ENCODE results near the gene SHLD2. TPM values are rescaled to one million over a fixed set of nuclear protein-coding genes. Genes with fewer than 3 reads are reported as not detected.

Gene SHLD2
- total RNA-seq, 1 experiment from 2014 or later = 27.6 TPM

GRCh38 chr10:87095236-87095945, 385 bp downstream of the SHLD2 start (continued):
- 0 out of 2 replicates have a peak, but pooled peaks have one; percentile 44 for TF ChIP-seq E2F4 (CRISPR knock-in tag; IDR thresholded peaks at IDR 0.05; ENCODE audit: borderline replicate concordance, low read depth)
- no peak for TF ChIP-seq JUN (CRISPR knock-in tag; IDR thresholded peaks at IDR 0.05)
- TF ChIP-seq, protein P1, sequence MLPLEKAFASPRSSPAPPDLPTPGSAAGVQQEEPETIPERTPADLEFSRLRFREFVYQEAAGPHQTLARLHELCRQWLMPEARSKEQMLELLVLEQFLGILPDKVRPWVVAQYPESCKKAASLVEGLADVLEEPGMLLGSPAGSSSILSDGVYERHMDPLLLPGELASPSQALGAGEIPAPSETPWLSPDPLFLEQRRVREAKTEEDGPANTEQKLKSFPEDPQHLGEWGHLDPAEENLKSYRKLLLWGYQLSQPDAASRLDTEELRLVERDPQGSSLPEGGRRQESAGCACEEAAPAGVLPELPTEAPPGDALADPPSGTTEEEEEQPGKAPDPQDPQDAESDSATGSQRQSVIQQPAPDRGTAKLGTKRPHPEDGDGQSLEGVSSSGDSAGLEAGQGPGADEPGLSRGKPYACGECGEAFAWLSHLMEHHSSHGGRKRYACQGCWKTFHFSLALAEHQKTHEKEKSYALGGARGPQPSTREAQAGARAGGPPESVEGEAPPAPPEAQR (CRISPR knock-in tag; IDR thresholded peaks at IDR 0.05) = no peak
- no peak for TF ChIP-seq ATF6 (CRISPR knock-in tag; IDR thresholded peaks at IDR 0.05)
- peak; percentile 64 for TF ChIP-seq SP1 (CRISPR knock-in tag; conservative IDR thresholded peaks at IDR 0.05)
- TF ChIP-seq ZNF263 (CRISPR knock-in tag; IDR thresholded peaks at IDR 0.05; ENCODE audit: low read depth) = no peak
- 0 out of 2 replicates have a peak, but pooled peaks have one; percentile 35 for TF ChIP-seq TEAD1 (CRISPR knock-in tag; IDR thresholded peaks at IDR 0.05)
- TF ChIP-seq TCF7 (CRISPR knock-in tag; IDR thresholded peaks at IDR 0.05; ENCODE audit: low read depth) = peak; percentile 75; the same call in 1 of the 2 replicates
- peak; percentile 65; the same call in 1 of the 2 replicates for TF ChIP-seq FOXP4 (CRISPR knock-in tag; IDR thresholded peaks at IDR 0.05)
- TF ChIP-seq USF2 (CRISPR knock-in tag; IDR thresholded peaks at IDR 0.05) = peak; percentile 77
- peak; percentile 59; the same call in 1 of the 2 replicates for TF ChIP-seq FOXP1 (CRISPR knock-in tag; IDR thresholded peaks at IDR 0.05; ENCODE audit: borderline replicate concordance)
- TF ChIP-seq ZNF121 (CRISPR knock-in tag; IDR thresholded peaks at IDR 0.05) = peak; percentile 85; the same call in 1 of the 2 replicates
- TF ChIP-seq ELF4 (CRISPR knock-in tag; IDR thresholded peaks at IDR 0.05; ENCODE audit: low read depth) = no peak
- TF ChIP-seq ZNF416 (CRISPR knock-in tag; IDR thresholded peaks at IDR 0.05) = no peak
- TF ChIP-seq, protein P2, sequence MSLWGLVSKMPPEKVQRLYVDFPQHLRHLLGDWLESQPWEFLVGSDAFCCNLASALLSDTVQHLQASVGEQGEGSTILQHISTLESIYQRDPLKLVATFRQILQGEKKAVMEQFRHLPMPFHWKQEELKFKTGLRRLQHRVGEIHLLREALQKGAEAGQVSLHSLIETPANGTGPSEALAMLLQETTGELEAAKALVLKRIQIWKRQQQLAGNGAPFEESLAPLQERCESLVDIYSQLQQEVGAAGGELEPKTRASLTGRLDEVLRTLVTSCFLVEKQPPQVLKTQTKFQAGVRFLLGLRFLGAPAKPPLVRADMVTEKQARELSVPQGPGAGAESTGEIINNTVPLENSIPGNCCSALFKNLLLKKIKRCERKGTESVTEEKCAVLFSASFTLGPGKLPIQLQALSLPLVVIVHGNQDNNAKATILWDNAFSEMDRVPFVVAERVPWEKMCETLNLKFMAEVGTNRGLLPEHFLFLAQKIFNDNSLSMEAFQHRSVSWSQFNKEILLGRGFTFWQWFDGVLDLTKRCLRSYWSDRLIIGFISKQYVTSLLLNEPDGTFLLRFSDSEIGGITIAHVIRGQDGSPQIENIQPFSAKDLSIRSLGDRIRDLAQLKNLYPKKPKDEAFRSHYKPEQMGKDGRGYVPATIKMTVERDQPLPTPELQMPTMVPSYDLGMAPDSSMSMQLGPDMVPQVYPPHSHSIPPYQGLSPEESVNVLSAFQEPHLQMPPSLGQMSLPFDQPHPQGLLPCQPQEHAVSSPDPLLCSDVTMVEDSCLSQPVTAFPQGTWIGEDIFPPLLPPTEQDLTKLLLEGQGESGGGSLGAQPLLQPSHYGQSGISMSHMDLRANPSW (CRISPR knock-in tag; conservative IDR thresholded peaks at IDR 0.05; ENCODE audit: low read depth) = peak; percentile 75; the same call in 1 of the 2 replicates
- TF ChIP-seq ZNF423 (CRISPR knock-in tag; IDR thresholded peaks at IDR 0.05) = peak; percentile 42; the same call in 1 of the 2 replicates
- 0 out of 2 replicates have a peak, but pooled peaks have one; percentile 26 for TF ChIP-seq CREM (CRISPR knock-in tag; IDR thresholded peaks at IDR 0.05)
- peak; percentile 75; the same call in 1 of the 2 replicates for TF ChIP-seq ZBTB21 (CRISPR knock-in tag; IDR thresholded peaks at IDR 0.05; ENCODE audit: borderline replicate concordance)
- peak; percentile 77 for TF ChIP-seq ZNF232 (CRISPR knock-in tag; IDR thresholded peaks at IDR 0.05)
- TF ChIP-seq FOXK1 (CRISPR knock-in tag; IDR thresholded peaks at IDR 0.05) = 0 out of 2 replicates have a peak, but pooled peaks have one; percentile 39

Data from WTC11 (cell line).